ENCODE results near the gene RGPD3.
"Not testable (repeated sequence)": the region's sequence is repeated elsewhere in the genome, so short reads cannot be mapped to it uniquely, and the experiment has no call there.

DNA sequence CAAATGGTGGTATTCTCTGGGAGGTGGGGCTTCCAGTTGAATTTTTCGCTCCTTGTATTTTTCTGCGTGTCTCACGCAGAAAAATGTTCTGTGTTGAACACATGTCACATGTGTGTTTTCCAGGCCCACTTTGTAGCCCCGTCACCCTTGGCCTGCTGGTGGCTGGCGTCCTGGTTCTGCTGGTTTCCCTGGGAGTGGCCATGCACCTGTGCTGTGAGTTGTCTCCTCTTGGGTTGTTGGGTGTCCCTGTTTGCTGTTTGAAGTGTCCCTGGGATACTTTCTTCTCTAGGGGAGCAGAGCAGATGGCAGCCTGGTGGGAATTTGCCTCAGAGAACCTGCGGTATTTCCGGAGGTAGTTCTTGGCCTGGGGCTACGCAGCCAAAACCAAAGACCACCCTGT is 34.1 kb upstream of the RGPD3 start:
- TF ChIP-seq, protein P1, sequence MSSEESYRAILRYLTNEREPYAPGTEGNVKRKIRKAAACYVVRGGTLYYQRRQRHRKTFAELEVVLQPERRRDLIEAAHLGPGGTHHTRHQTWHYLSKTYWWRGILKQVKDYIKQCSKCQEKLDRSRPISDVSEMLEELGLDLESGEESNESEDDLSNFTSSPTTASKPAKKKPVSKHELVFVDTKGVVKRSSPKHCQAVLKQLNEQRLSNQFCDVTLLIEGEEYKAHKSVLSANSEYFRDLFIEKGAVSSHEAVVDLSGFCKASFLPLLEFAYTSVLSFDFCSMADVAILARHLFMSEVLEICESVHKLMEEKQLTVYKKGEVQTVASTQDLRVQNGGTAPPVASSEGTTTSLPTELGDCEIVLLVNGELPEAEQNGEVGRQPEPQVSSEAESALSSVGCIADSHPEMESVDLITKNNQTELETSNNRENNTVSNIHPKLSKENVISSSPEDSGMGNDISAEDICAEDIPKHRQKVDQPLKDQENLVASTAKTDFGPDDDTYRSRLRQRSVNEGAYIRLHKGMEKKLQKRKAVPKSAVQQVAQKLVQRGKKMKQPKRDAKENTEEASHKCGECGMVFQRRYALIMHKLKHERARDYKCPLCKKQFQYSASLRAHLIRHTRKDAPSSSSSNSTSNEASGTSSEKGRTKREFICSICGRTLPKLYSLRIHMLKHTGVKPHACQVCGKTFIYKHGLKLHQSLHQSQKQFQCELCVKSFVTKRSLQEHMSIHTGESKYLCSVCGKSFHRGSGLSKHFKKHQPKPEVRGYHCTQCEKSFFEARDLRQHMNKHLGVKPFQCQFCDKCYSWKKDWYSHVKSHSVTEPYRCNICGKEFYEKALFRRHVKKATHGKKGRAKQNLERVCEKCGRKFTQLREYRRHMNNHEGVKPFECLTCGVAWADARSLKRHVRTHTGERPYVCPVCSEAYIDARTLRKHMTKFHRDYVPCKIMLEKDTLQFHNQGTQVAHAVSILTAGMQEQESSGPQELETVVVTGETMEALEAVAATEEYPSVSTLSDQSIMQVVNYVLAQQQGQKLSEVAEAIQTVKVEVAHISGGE (tag by site-specific recombination; conservative IDR thresholded peaks at IDR 0.05; ENCODE audit: low read depth), result not testable (repeated sequence)
- TF ChIP-seq, protein P2, sequence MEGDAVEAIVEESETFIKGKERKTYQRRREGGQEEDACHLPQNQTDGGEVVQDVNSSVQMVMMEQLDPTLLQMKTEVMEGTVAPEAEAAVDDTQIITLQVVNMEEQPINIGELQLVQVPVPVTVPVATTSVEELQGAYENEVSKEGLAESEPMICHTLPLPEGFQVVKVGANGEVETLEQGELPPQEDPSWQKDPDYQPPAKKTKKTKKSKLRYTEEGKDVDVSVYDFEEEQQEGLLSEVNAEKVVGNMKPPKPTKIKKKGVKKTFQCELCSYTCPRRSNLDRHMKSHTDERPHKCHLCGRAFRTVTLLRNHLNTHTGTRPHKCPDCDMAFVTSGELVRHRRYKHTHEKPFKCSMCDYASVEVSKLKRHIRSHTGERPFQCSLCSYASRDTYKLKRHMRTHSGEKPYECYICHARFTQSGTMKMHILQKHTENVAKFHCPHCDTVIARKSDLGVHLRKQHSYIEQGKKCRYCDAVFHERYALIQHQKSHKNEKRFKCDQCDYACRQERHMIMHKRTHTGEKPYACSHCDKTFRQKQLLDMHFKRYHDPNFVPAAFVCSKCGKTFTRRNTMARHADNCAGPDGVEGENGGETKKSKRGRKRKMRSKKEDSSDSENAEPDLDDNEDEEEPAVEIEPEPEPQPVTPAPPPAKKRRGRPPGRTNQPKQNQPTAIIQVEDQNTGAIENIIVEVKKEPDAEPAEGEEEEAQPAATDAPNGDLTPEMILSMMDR (tag by site-specific recombination; IDR thresholded peaks at IDR 0.05), result not testable (repeated sequence)
- TF ChIP-seq MYNN (tag by site-specific recombination; IDR thresholded peaks at IDR 0.05; ENCODE audit: borderline replicate concordance); ZBTB17 (tag by site-specific recombination; IDR thresholded peaks at IDR 0.05); ZNF747 (tag by site-specific recombination; IDR thresholded peaks at IDR 0.05); ZFP41 (tag by site-specific recombination; IDR thresholded peaks at IDR 0.05; ENCODE audit: borderline replicate concordance); ZNF292 (tag by site-specific recombination; IDR thresholded peaks at IDR 0.05; ENCODE audit: borderline replicate concordance, low read depth); TRIM28 (IDR thresholded peaks at IDR 0.05; ENCODE audit: borderline replicate concordance, low read length); SETDB1 (IDR thresholded peaks at IDR 0.05; ENCODE audit: insufficient read length, low read length); ZNF555 (tag by site-specific recombination; conservative IDR thresholded peaks at IDR 0.05): not testable (repeated sequence)
- TF ChIP-seq, protein P3, sequence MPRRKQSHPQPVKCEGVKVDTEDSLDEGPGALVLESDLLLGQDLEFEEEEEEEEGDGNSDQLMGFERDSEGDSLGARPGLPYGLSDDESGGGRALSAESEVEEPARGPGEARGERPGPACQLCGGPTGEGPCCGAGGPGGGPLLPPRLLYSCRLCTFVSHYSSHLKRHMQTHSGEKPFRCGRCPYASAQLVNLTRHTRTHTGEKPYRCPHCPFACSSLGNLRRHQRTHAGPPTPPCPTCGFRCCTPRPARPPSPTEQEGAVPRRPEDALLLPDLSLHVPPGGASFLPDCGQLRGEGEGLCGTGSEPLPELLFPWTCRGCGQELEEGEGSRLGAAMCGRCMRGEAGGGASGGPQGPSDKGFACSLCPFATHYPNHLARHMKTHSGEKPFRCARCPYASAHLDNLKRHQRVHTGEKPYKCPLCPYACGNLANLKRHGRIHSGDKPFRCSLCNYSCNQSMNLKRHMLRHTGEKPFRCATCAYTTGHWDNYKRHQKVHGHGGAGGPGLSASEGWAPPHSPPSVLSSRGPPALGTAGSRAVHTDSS (tag by site-specific recombination; IDR thresholded peaks at IDR 0.05), result not testable (repeated sequence)
- TF ChIP-seq, protein P4, sequence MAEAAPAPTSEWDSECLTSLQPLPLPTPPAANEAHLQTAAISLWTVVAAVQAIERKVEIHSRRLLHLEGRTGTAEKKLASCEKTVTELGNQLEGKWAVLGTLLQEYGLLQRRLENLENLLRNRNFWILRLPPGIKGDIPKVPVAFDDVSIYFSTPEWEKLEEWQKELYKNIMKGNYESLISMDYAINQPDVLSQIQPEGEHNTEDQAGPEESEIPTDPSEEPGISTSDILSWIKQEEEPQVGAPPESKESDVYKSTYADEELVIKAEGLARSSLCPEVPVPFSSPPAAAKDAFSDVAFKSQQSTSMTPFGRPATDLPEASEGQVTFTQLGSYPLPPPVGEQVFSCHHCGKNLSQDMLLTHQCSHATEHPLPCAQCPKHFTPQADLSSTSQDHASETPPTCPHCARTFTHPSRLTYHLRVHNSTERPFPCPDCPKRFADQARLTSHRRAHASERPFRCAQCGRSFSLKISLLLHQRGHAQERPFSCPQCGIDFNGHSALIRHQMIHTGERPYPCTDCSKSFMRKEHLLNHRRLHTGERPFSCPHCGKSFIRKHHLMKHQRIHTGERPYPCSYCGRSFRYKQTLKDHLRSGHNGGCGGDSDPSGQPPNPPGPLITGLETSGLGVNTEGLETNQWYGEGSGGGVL (tag by site-specific recombination; IDR thresholded peaks at IDR 0.05), result not testable (repeated sequence)

Data from HEK293 (cell line).